Stimulated activated CD4-positive, alpha-beta T cell treated with anti-CD3 and anti-CD28 coated beads, TNF-alpha, amount 100 ng/mL, for 48 hours (primary cell): ENCODE results near the gene ACTR10.

Experiments
- DNase-seq, 3 donors: peaks; one replicate each; pipeline ENCODE4 v3.0.0-alpha.2; 2020; ENCODE audit warnings: low read depth in 3 of 3

The ACTR10 gene

DNA sequence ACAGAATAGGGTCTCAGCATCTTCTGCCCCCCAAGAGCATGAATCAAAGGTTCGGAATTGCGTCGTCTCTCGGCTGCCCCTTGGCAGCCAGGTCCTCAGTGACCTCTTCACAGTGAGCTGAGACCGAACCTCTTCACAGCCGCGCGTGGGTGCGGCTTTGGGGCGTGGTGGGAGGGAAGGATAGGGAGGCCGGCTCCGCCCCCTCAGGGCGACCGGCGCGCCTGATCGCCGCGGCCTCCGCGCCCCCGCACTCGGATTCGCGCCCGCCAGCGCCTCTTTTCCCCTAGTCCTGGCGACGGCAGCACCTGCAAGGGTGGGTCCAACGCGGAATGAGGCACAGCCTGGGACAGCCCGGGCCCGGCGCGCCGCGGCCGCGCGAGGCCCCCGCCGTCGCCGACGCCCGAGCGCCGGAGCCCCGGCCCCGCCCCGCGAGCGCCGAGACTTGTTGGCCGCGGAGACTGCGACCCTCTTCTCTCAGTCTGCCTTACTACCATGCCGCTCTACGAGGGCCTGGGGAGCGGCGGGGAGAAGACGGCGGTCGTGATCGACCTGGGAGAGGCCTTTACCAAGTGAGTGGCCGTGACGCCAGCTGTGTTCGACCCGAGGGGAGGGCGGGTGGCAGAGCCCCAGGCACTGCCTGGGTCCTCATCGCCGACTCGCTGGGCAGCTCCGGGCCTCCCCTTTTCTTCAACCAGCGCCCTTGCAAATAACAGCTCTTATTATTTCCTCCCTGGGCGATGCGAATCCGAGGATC is at the start of gene ACTR10:
ACTR10 (plus strand) TSS at position 424 of the 754 bp plus-strand sequence; CDS start at position 493, 69 bp downstream.
- peak; percentile 83 to 84 (median 84) for DNase-seq

GRCh38 chr14:58150243-58150805 is 49.6 kb upstream of the ACTR10 start:
- DNase-seq: no peak

DNA sequence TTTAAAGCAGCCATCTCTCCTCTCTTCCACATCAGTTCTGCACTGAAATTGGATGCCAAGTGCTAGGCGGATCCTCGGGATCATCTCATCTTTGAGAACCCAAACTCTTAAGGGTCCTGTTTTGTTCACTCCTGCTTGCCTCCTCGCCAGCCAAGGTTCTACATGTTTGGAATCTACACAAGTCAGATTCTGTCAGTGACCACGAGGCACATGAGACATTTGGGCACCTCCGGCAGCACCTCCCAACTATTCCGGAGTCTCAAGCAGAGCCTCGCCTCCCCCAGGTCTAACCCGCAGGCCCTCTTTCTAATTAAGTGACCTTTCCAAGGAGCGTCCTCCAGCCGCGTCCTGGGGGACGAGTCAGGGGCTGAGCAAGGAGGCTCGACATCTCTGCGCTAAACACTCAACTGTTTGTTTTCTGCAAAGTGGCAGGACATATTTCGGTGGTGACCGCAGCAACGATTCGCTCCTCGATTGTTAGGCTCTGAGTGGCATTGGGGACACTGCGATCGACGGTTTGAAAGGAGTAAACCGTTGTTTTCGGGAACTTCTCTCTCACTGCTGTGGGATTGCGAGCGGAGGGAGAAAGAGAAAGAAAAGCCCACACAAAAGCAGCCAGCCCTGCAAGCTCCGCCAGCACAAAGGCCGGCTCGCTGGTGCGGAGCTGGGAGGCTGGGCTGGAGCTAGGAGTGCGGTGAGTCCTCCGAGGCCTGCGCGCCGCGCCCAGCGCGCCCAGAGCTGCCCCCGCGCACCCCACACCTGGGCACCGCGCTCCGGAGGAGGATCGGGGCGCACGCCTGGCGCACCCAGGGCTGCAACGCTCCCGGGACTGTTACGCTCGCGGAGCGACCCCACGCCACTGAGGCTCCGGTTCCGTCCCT is 48.6 kb upstream of the ACTR10 start:
- DNase-seq: no peak

- DNase-seq: peak; percentile 12 to 50 (median 21)
Measured at GRCh38 chr14:58152014-58152857, 47.7 kb upstream of the ACTR10 start, which contains the start of gene ARMH4. ARMH4 (minus strand) TSS chr14:58152213; CDS start chr14:58139358, 12,855 bp downstream.

DNA sequence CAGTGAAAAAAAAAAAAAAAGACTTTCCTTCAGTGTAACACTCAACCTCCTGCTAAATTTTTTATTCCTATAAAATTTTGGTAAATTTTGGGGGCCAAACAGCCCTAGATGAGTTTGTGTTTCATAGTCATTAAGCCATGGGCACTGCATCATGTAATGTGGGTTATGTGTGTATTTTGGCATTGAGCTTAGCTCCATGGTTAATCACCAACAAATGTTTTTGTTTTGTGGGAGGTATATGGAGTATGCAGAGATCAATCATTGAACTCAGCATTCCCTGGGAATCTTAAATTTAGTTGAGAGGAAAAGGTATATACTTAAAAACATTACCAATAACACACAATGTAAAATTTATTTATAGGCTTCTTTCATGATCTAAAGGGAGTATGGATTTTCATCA is 39.4 kb upstream of the ACTR10 start:
- DNase-seq: no peak

GRCh38 chr14:58166005-58166983 is 33.7 kb upstream of the ACTR10 start:
- peak; percentile 56 to 71 (median 66) for DNase-seq

- DNase-seq: no peak
Measured at GRCh38 chr14:58167057-58167456, 32.9 kb upstream of the ACTR10 start.

DNA sequence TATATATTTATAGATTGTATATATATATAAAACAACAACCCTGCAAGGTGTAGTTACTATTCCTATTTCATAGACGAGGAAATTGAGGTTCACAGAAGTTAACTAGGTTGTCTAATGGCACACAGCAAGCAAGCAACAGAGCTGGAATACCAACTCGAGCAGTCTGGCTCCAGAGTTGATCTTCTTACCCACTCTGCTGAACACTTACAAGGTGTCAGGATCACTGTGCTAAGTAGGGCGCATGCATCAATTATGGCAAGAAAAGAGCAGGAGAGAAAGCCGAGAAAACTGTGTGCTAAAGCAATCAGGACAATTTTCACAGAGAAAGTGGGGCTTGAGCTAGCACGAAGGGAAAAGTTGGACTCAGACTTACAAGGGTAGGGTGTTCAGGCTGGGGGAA is 32.1 kb upstream of the ACTR10 start:
- no peak for DNase-seq

GRCh38 chr14:58171090-58171489 is 28.9 kb upstream of the ACTR10 start:
- peak in 2 of 3 donors; percentile 27 to 38 for DNase-seq

DNA sequence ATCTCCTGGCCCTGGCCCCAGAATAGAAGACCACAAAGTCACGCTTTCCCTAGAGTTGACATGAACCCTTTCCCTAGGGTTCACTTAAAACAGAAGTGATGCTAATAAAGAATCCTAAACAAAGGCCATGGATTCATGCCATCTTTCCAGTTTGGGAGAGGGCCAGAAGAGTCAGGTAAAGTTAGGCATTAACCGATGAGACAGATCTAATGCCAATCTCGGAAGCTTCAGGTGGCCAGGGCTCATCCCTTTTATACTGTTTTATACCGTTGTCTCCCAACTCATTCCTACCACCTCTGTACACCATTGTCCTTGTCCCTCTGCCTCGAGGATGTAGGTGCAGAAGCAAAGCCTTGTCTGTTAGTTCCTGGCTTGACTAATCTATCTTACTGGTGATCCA is 22.8 kb upstream of the ACTR10 start:
- DNase-seq: no peak

DNA sequence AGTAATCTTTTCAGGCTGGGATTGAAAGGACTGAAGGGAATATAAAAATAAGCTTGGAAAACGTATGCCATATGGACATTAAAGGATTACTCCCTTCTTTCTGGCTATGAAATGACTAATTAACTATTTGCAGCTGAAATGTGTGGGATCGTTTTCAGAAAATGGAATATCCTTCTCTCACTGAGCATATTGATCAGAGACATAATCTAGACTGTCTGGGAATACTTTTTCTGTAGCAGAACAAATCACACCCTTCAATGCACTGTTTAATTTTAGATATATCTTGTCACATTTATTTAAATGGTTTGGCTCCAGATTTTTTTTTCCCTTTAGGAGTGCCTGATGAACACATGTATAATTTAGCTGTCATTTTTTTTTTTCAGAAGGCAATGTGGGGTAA is 10.8 kb upstream of the ACTR10 start:
- no peak for DNase-seq

GRCh38 chr14:58191763-58192601 is 8.0 kb upstream of the ACTR10 start:
- no peak for DNase-seq

DNA sequence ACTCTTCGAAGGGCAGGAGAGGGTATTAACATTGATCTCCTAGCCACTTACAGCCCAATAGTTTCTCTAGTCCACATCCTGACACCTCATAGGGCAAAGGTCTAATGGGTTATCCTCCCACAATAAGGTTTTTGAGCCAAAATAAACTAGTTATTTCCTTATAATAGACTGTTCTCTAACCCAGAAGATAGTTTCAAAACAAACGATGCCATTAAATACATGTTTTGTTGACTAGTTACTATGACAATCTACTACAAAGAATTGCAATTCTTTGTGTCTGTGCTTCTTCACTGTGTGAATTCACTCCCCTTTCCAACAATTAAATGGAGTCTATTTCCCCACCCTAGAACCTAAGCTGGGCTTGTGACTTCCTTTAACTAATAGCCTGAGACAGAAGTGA is 6.4 kb upstream of the ACTR10 start:
- DNase-seq: no peak

GRCh38 chr14:58196198-58196597 is 3.8 kb upstream of the ACTR10 start:
- DNase-seq: no peak

- DNase-seq: no peak
Measured at GRCh38 chr14:58198086-58198485, 1.9 kb upstream of the ACTR10 start.

GRCh38 chr14:58200480-58200841 is 512 bp downstream of the ACTR10 start:
- DNase-seq: no peak

DNA sequence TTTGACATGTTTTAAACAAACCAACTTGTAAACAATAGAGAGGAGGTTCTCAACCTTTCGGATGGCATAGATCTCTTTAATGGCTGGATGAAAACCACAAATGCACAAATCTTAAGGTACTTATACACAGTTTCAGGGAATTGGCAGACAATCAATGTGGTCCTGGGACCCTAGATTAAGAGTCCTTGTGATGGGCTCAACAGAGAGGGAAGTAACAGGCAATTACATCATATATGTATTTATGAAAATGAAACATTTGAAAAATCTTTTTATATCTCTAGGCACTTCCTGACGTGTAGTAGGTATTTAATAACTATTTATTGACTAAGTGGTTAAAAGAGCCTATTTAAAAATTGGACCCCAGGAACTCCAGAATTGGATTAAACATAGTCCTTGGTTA is 897 bp downstream of the ACTR10 start:
- no peak for DNase-seq

- no peak for DNase-seq
Measured at GRCh38 chr14:58213176-58213575, 13.2 kb downstream of the ACTR10 start.

GRCh38 chr14:58215191-58215914 is 15.4 kb downstream of the ACTR10 start:
- no peak for DNase-seq
